ENCODE results near the gene SLC12A2. TPM values are rescaled to one million over a fixed set of nuclear protein-coding genes. Genes with fewer than 3 reads are reported as not detected.

SLC12A2 gene
- total RNA-seq, 3 donors from 2014 or later (not counting 1 experiment from before 2014, with no cell fraction given), result 14.3 to 18.1 (median 17.4) TPM

- no peaks in the 10 kb centered on the region for H3K27me3 ChIP-seq (ENCODE audit: control insufficient read depth, insufficient read depth, low read length)
- H3K9me3 ChIP-seq (ENCODE audit: control insufficient read depth, insufficient read depth, low read length), result no peaks in the 10 kb centered on the region
- Mint-ChIP-seq H3K36me3 (peaks cover 5% of the 10 kb centered on the region), H3K9me3 (no peaks in the 10 kb centered on the region), H3K27ac (no peak overlapping the region), H3K27me3 (ENCODE audit: low read depth in 2 of 2) (no peaks in the 10 kb centered on the region), H3K4me3 (no peak overlapping the region), H3K4me1 (no peaks in the 10 kb centered on the region)
- peaks cover 14% of the 10 kb centered on the region for H3K36me3 ChIP-seq (ENCODE audit: control insufficient read depth, insufficient read depth, low read length)
- no peak overlapping the region for H3K27ac ChIP-seq (ENCODE audit: low read length)
- H3K4me1 ChIP-seq (ENCODE audit: control insufficient read depth, insufficient read depth, low read length), result no peaks in the 10 kb centered on the region
- no peak for ATAC-seq
- H3K4me3 ChIP-seq (ENCODE audit: low read length), result no peak overlapping the region
- TF ChIP-seq, protein P1, sequence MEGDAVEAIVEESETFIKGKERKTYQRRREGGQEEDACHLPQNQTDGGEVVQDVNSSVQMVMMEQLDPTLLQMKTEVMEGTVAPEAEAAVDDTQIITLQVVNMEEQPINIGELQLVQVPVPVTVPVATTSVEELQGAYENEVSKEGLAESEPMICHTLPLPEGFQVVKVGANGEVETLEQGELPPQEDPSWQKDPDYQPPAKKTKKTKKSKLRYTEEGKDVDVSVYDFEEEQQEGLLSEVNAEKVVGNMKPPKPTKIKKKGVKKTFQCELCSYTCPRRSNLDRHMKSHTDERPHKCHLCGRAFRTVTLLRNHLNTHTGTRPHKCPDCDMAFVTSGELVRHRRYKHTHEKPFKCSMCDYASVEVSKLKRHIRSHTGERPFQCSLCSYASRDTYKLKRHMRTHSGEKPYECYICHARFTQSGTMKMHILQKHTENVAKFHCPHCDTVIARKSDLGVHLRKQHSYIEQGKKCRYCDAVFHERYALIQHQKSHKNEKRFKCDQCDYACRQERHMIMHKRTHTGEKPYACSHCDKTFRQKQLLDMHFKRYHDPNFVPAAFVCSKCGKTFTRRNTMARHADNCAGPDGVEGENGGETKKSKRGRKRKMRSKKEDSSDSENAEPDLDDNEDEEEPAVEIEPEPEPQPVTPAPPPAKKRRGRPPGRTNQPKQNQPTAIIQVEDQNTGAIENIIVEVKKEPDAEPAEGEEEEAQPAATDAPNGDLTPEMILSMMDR (IDR thresholded peaks at IDR 0.05), result no peak
- DNase-seq, result no peak
- 96% methylated on average over 1 of the region's 1 CpG for WGBS (ENCODE audit: insufficient coverage)
- intact Hi-C loops (cut with micrococcal nuclease), result no loop called here
Measured at GRCh38 chr5:128144491-128144890, 60.9 kb downstream of the SLC12A2 start.

- Mint-ChIP-seq H3K4me1 (no peaks in the 10 kb centered on the region), H3K27ac (no peak overlapping the region), H3K9me3 (no peaks in the 10 kb centered on the region), H3K27me3 (ENCODE audit: low read depth in 2 of 2) (no peaks in the 10 kb centered on the region), H3K36me3 (peaks cover 10% of the 10 kb centered on the region), H3K4me3 (no peak overlapping the region)
- H3K36me3 ChIP-seq (ENCODE audit: control insufficient read depth, insufficient read depth, low read length), result peaks cover 22% of the 10 kb centered on the region
- DNase-seq (no peak), ATAC-seq (no peak)
- no peaks in the 10 kb centered on the region for H3K9me3 ChIP-seq (ENCODE audit: control insufficient read depth, insufficient read depth, low read length)
- intact Hi-C loops (cut with micrococcal nuclease), result no loop called here
- 100% methylated on average over 1 of the region's 2 CpGs for WGBS (ENCODE audit: insufficient coverage)
- no peak overlapping the region for H3K27ac ChIP-seq (ENCODE audit: low read length)
- TF ChIP-seq, protein P1 (IDR thresholded peaks at IDR 0.05), result no peak
- H3K4me1 ChIP-seq (ENCODE audit: control insufficient read depth, insufficient read depth, low read length), result no peaks in the 10 kb centered on the region
- H3K27me3 ChIP-seq (ENCODE audit: control insufficient read depth, insufficient read depth, low read length), result no peaks in the 10 kb centered on the region
- no peak overlapping the region for H3K4me3 ChIP-seq (ENCODE audit: low read length)
Measured at GRCh38 chr5:128146671-128147070, 63.1 kb downstream of the SLC12A2 start.

DNA sequence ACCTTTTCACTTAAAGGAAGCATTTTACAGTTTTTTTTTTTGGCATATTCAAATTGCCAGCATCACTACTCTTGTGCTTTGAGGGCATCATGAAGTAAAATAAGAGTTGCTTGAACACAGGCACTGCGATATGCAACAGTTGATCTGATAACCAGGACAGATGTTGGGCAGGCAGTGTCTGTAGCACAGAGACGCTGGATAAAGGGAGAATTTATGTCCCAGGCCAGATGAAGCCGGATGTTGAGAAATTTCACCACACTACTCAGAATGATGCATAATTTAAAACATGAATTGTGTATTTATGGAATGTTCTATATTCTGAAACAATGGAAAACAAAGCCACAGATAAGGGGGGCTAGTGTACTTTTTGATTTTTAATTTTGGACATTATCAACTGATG is 71.4 kb downstream of the SLC12A2 start:
- H3K4me1 Mint-ChIP-seq, result no peaks in the 10 kb centered on the region
- H3K4me3 Mint-ChIP-seq, result no peak overlapping the region
- H3K36me3 Mint-ChIP-seq, result peaks cover 17% of the 10 kb centered on the region
- TF ChIP-seq, protein P1 (IDR thresholded peaks at IDR 0.05), result no peak
- H3K4me3 ChIP-seq (ENCODE audit: low read length), result no peak overlapping the region
- WGBS (ENCODE audit: insufficient coverage), result 97% methylated on average over 2 of the region's 3 CpGs
- H3K9me3 ChIP-seq (ENCODE audit: control insufficient read depth, insufficient read depth, low read length), result no peaks in the 10 kb centered on the region
- H3K9me3 Mint-ChIP-seq, result no peaks in the 10 kb centered on the region
- ATAC-seq (no peak), DNase-seq (no peak)
- no peaks in the 10 kb centered on the region for H3K27me3 ChIP-seq (ENCODE audit: control insufficient read depth, insufficient read depth, low read length)
- no peak overlapping the region for H3K27ac Mint-ChIP-seq
- no peaks in the 10 kb centered on the region for H3K27me3 Mint-ChIP-seq (ENCODE audit: low read depth in 2 of 2)
- no peaks in the 10 kb centered on the region for H3K4me1 ChIP-seq (ENCODE audit: control insufficient read depth, insufficient read depth, low read length)
- H3K36me3 ChIP-seq (ENCODE audit: control insufficient read depth, insufficient read depth, low read length), result peaks cover 33% of the 10 kb centered on the region
- intact Hi-C loops (cut with micrococcal nuclease), result no loop called here
- no peak overlapping the region for H3K27ac ChIP-seq (ENCODE audit: low read length)

DNA sequence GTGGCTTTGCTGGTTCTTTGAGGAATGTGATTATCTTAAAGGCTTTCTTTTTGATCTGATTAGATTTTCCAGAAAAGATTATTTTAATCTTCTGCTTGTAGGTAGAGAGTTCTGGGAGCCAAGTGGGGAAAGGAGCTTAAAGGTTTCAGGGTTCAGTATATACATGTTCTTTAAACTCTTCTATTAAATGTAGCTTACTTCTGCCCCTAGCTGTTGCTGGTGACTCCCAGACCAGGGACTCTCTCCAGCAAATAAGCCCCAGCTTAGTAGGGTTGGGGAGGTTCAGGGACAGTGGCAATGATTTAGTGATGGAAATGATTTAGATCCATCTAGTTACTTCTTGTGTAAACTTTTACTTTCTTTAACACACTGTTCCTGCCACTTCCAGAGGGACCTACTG is 72.2 kb downstream of the SLC12A2 start:
- Mint-ChIP-seq H3K27ac (no peak overlapping the region), H3K9me3 (no peaks in the 10 kb centered on the region), H3K36me3 (peaks cover 17% of the 10 kb centered on the region), H3K4me1 (no peaks in the 10 kb centered on the region), H3K4me3 (no peak overlapping the region), H3K27me3 (ENCODE audit: low read depth in 2 of 2) (no peaks in the 10 kb centered on the region)
- no peak overlapping the region for H3K4me3 ChIP-seq (ENCODE audit: low read length)
- no peak overlapping the region for H3K27ac ChIP-seq (ENCODE audit: low read length)
- no peaks in the 10 kb centered on the region for H3K27me3 ChIP-seq (ENCODE audit: control insufficient read depth, insufficient read depth, low read length)
- no peaks in the 10 kb centered on the region for H3K9me3 ChIP-seq (ENCODE audit: control insufficient read depth, insufficient read depth, low read length)
- peaks cover 33% of the 10 kb centered on the region for H3K36me3 ChIP-seq (ENCODE audit: control insufficient read depth, insufficient read depth, low read length)
- DNase-seq, result no peak
- TF ChIP-seq, protein P1 (IDR thresholded peaks at IDR 0.05), result no peak
- intact Hi-C loops (cut with micrococcal nuclease), result no loop called here
- no peak for ATAC-seq
- H3K4me1 ChIP-seq (ENCODE audit: control insufficient read depth, insufficient read depth, low read length), result no peaks in the 10 kb centered on the region
